GM12874 (cell line): ENCODE data around the gene ROR2.

ENCODE experiments used
- TF ChIP-seq, protein P1 (sequence below): IDR thresholded peaks from 2 replicates; pipeline ENCODE4 v1.5.1; 2011; ENCODE audit warnings: low read depth, mild to moderate bottlenecking, control low read depth, low read length, moderate library complexity; ENCODE audit not compliant: insufficient read depth

The ROR2 gene

DNA sequence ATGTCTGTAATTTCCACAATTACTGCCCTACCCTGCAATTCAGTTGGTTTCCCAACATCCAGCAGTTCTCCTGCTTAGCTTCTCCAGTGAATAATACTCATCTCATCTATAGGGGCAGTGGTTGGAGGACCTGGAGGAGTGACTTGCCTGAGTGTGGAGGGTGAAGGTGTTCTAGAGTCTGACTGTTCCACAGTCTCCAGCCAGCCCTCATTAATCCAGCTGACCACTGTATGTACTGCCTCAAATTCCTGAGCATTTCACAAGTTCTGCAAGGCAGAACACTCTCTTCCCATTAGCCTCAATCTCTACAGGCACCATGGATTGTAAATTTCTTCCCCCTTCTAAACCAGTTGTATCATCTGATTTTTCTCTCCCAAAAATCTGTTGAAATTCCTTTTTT lies 379.0 kb downstream of the ROR2 start:
- TF ChIP-seq, protein P1, sequence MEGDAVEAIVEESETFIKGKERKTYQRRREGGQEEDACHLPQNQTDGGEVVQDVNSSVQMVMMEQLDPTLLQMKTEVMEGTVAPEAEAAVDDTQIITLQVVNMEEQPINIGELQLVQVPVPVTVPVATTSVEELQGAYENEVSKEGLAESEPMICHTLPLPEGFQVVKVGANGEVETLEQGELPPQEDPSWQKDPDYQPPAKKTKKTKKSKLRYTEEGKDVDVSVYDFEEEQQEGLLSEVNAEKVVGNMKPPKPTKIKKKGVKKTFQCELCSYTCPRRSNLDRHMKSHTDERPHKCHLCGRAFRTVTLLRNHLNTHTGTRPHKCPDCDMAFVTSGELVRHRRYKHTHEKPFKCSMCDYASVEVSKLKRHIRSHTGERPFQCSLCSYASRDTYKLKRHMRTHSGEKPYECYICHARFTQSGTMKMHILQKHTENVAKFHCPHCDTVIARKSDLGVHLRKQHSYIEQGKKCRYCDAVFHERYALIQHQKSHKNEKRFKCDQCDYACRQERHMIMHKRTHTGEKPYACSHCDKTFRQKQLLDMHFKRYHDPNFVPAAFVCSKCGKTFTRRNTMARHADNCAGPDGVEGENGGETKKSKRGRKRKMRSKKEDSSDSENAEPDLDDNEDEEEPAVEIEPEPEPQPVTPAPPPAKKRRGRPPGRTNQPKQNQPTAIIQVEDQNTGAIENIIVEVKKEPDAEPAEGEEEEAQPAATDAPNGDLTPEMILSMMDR: no peak

DNA sequence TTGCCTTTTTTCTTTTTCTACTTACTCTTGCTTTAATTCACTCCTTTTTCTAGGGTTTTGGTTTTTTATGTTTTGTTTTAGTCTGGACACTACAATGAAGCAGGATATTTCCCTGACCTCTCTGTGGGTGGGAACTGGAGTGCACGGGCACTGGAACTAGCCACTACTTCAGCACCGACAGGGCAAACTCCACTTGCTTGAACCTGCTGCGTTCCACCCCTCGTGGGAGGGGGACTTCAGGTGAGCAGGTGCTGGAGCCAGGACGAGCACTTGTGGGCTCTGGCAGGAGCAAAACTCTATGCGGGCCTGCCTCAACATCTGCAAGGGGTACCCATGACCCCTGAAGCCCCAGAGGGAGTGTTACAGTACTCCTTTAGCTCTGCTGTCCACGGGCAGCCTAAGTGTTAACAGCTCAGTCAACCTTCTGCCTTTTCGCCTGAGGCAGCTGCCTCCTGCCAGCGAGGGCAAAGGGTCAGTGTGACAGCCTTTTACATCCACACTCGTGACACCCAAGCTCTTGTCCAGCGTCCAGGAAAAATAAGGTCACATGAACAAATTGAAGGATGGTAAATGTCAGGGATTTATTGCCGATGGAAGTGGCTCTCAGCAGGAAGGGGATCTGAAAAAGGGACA lies 382.3 kb downstream of the ROR2 start:
- TF ChIP-seq, protein P1: no peak

DNA sequence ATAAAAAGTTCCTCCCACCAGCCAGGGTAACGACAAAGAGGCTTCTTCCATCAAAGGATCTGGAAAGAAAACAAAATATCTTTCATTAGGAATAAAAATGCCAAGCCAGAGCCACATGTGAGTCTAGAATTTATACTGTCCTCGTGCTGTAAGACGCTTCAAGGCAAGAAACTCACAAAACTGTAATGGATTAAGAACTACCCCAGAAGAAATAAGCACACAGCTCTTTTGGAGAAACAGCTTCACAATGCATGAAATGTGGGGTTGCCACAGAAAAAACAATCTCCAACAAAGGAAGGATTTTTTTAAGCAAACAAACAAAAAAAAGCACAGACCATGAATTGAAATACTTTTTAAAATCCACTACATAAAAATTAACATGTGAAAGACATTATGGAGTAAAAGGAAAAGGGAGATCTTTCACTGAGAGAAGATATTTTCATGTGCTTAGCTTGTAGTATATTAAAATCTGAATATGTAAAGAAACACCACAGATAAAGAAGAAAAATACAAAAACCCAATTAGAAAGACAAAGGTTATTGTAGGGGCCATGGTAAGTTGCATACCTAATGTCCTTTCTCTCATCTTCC lies 385.9 kb downstream of the ROR2 start:
- TF ChIP-seq, protein P1: no peak

DNA sequence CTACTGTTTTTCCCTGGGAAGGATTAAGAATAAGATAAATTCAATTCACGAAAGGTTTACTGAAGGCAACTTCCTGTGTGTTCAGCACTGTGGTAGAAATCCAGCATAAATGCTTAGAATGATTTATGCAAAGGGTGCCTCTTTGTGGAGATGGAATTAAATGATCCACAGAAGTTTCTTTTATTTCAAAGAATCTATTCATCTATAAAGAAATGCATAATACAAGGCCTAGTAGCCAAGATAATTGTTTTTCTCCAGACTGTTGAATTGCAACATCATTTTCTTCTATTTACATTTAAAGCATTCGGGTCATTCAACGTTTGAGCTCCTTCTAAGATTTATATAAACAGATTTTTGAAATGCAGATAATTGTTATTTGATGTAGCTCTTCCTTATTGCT lies 387.6 kb downstream of the ROR2 start:
- TF ChIP-seq, protein P1: no peak

DNA sequence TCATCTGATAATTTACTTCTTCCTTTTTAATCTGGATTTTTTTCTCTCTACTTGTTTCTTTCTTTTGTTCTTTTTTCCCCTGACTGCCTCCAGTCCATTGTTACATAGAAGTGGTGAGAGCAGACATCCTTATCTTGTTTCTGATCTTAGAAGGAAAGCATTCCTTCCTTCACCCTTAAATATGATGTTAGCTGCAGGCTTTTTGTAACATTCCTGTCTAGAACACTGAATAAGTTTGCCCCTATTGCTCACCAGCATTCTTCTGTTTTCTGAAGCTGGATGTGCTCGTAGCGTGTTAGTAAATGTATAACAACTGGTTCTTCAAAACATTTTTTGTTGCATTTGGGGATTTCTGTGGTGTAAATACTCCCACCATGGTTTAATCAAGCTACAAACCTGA lies 389.7 kb downstream of the ROR2 start:
- TF ChIP-seq, protein P1: no peak

DNA sequence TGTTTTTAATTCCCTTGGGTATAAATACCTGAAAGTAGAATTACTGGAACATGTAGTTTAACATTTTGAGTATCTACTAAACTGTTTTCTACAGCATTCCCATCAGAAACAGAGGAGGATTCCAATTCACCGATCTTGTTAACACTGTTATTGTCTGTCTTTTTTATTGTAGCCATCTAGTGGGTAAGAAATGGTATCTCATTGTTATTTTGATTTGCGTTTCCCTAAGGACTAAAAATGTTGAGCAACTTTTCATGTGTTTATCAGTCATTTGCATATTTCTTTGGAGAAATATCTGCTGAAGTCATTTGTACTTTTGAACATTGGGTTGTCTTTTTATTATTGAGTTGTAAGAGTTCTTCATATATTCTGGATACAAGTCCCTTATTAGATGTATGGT lies 391.1 kb downstream of the ROR2 start:
- TF ChIP-seq, protein P1: no peak

DNA sequence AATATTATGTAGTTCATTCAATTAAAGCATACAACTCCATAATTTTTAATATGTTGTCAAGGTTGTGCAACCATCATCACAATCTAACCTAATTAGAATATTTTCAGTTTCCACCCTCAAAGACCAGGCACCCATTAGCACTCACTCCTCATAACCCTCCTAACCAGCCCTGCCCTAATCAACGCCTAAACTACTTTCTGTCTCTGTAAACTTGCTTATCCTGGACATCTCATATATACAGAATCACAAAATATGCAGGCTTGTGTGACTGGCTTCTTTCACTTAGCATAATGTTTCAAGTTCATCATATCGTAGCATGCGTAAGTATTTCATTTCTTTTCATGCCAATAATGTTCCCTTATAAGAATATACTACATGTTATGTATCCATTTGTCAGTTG lies 391.6 kb downstream of the ROR2 start:
- TF ChIP-seq, protein P1: no peak

DNA sequence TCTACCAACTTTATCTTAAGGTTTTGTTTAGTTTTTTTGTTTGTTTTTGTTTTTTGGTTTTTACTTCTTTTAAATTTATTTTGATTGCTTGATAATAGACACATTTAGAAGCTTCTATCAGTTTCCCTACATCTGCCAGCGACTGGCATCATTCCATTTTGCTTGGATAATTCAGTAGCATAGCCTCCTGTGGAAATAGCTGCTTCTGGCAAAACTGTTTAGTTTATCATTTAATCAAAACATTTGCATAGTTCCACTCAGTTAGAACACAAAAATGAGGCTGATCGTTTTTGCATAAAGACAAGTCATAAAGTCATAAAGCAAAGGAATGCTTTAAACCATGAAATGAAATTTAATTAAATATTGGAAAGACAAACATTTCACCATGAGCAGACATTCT lies 392.7 kb downstream of the ROR2 start:
- TF ChIP-seq, protein P1: no peak
